HG02759 (cell line): ENCODE results near the gene CHRNA1.
A peak's percentile ranks its signal among the peaks of the same experiment; 100 is the strongest.

Experiments used
- ATAC-seq: cut with Tn5 transposase; IDR thresholded peaks from one replicate; pipeline ENCODE4 v1.9.1; 2021; ENCODE audit warnings: mild to moderate bottlenecking, moderate library complexity; ENCODE audit not compliant: unreplicated experiment

Gene CHRNA1

GRCh38 chr2:174784316-174784715 is 20.0 kb upstream of the CHRNA1 start:
- ATAC-seq, result no peak

GRCh38 chr2:174781996-174782395 is 17.7 kb upstream of the CHRNA1 start:
- ATAC-seq, result no peak

GRCh38 chr2:174781298-174781697 is 17.0 kb upstream of the CHRNA1 start:
- ATAC-seq, result no peak

- no peak for ATAC-seq
These were observed 16.6 kb upstream of the CHRNA1 start for GRCh38 chr2:174780856-174781255.

- no peak for ATAC-seq
These were observed 16.0 kb upstream of the CHRNA1 start for GRCh38 chr2:174780191-174780840.

- no peak for ATAC-seq
These were observed 15.2 kb upstream of the CHRNA1 start for GRCh38 chr2:174779361-174779928.

GRCh38 chr2:174778085-174778981 is 14.1 kb upstream of the CHRNA1 start:
- peak; percentile 51 for ATAC-seq

GRCh38 chr2:174777347-174778084 is 13.2 kb upstream of the CHRNA1 start:
- no peak for ATAC-seq

GRCh38 chr2:174776675-174777074 is 12.4 kb upstream of the CHRNA1 start:
- no peak for ATAC-seq

GRCh38 chr2:174776223-174776622 is 12.0 kb upstream of the CHRNA1 start:
- no peak for ATAC-seq

- ATAC-seq, result no peak
These were observed 11.3 kb upstream of the CHRNA1 start for GRCh38 chr2:174775571-174775980.

GRCh38 chr2:174774886-174775285 is 10.6 kb upstream of the CHRNA1 start:
- no peak for ATAC-seq

- no peak for ATAC-seq
These were observed 8.9 kb upstream of the CHRNA1 start for GRCh38 chr2:174773215-174773614.

- ATAC-seq, result no peak
These were observed 8.2 kb upstream of the CHRNA1 start for GRCh38 chr2:174772472-174772801.

- peak; percentile 85 for ATAC-seq
These were observed 7.6 kb upstream of the CHRNA1 start for GRCh38 chr2:174771631-174772471.

GRCh38 chr2:174771136-174771535 is 6.9 kb upstream of the CHRNA1 start:
- ATAC-seq, result no peak

GRCh38 chr2:174768557-174768956 is 4.3 kb upstream of the CHRNA1 start:
- no peak for ATAC-seq

- no peak for ATAC-seq
These were observed 2.0 kb upstream of the CHRNA1 start for GRCh38 chr2:174766271-174766670.

- no peak for ATAC-seq
These were observed 1.3 kb upstream of the CHRNA1 start for GRCh38 chr2:174765576-174765975.

GRCh38 chr2:174763780-174764179 is 492 bp downstream of the CHRNA1 start:
- ATAC-seq, result no peak
